ENCODE measurements around the gene LHX4.

The LHX4 gene

GRCh38 chr1:180243517-180244221 is 13.6 kb downstream of the LHX4 start:
- no peak for DNase-seq (ENCODE audit: low spot score)

- DNase-seq (ENCODE audit: low spot score): peak; percentile 44
These were observed 14.8 kb downstream of the LHX4 start for GRCh38 chr1:180244840-180245239.

GRCh38 chr1:180246579-180246978 is 16.5 kb downstream of the LHX4 start:
- DNase-seq (ENCODE audit: low spot score): no peak

- peak; percentile 56 for DNase-seq (ENCODE audit: low spot score)
These were observed 17.0 kb downstream of the LHX4 start for GRCh38 chr1:180247061-180247460.

GRCh38 chr1:180247580-180247979 is 17.5 kb downstream of the LHX4 start:
- DNase-seq (ENCODE audit: low spot score): no peak

- DNase-seq (ENCODE audit: low spot score): no peak
These were observed 18.1 kb downstream of the LHX4 start for GRCh38 chr1:180248176-180248575.

GRCh38 chr1:180248731-180249681 is 18.9 kb downstream of the LHX4 start:
- DNase-seq (ENCODE audit: low spot score): no peak

- no peak for DNase-seq (ENCODE audit: low spot score)
These were observed 19.8 kb downstream of the LHX4 start for GRCh38 chr1:180249725-180250498.

- no peak for DNase-seq (ENCODE audit: low spot score)
These were observed 20.4 kb downstream of the LHX4 start for GRCh38 chr1:180250499-180250770.

- DNase-seq (ENCODE audit: low spot score): no peak
These were observed 20.9 kb downstream of the LHX4 start for GRCh38 chr1:180250883-180251509.

- no peak for DNase-seq (ENCODE audit: low spot score)
These were observed 21.7 kb downstream of the LHX4 start for GRCh38 chr1:180251526-180252305.

GRCh38 chr1:180252638-180253536 is 22.8 kb downstream of the LHX4 start:
- peak; percentile 63 for DNase-seq (ENCODE audit: low spot score)

- DNase-seq (ENCODE audit: low spot score): no peak
These were observed 23.8 kb downstream of the LHX4 start for GRCh38 chr1:180253585-180254495.

- DNase-seq (ENCODE audit: low spot score): no peak
These were observed 24.4 kb downstream of the LHX4 start for GRCh38 chr1:180254496-180254819.

- no peak for DNase-seq (ENCODE audit: low spot score)
These were observed 24.8 kb downstream of the LHX4 start for GRCh38 chr1:180254854-180255253.

GRCh38 chr1:180255536-180256340 is 25.7 kb downstream of the LHX4 start:
- no peak for DNase-seq (ENCODE audit: low spot score)

- no peak for DNase-seq (ENCODE audit: low spot score)
These were observed 26.4 kb downstream of the LHX4 start for GRCh38 chr1:180256341-180257027.

GRCh38 chr1:180257028-180257386 is 26.9 kb downstream of the LHX4 start:
- no peak for DNase-seq (ENCODE audit: low spot score)
